CMK (cell line): ENCODE data around the gene INF2.

Experiments used
- DNase-seq: peaks from one replicate; pipeline ENCODE4 v3.0.0-alpha.2; 2010; ENCODE audit warnings: low read depth

Gene INF2

DNA sequence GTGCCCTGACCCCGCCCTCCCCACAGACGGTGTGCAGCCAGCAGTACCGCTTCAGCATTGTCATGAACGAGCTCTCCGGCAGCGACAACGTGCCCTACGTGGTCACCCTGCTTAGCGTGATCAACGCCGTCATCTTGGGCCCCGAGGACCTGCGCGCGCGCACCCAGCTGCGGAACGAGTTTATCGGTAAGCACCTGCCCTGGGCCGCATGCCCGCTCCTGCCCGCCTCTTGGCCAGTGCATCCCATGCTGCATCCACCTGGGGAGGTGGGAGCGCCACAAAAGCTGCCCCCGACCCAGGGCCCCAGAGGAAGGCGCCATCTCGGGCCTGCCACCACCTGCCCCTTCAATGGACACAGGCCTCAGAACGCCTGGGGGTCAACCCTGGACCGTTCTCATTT, 13.9 kb downstream of the INF2 start:
- DNase-seq: no peak

GRCh38 chr14:104704252-104704651, 14.8 kb downstream of the INF2 start:
- DNase-seq: no peak

- no peak for DNase-seq
Measured at GRCh38 chr14:104705340-104706047, 16.1 kb downstream of the INF2 start.

- no peak for DNase-seq
Measured at GRCh38 chr14:104706733-104707607, 17.6 kb downstream of the INF2 start.

DNA sequence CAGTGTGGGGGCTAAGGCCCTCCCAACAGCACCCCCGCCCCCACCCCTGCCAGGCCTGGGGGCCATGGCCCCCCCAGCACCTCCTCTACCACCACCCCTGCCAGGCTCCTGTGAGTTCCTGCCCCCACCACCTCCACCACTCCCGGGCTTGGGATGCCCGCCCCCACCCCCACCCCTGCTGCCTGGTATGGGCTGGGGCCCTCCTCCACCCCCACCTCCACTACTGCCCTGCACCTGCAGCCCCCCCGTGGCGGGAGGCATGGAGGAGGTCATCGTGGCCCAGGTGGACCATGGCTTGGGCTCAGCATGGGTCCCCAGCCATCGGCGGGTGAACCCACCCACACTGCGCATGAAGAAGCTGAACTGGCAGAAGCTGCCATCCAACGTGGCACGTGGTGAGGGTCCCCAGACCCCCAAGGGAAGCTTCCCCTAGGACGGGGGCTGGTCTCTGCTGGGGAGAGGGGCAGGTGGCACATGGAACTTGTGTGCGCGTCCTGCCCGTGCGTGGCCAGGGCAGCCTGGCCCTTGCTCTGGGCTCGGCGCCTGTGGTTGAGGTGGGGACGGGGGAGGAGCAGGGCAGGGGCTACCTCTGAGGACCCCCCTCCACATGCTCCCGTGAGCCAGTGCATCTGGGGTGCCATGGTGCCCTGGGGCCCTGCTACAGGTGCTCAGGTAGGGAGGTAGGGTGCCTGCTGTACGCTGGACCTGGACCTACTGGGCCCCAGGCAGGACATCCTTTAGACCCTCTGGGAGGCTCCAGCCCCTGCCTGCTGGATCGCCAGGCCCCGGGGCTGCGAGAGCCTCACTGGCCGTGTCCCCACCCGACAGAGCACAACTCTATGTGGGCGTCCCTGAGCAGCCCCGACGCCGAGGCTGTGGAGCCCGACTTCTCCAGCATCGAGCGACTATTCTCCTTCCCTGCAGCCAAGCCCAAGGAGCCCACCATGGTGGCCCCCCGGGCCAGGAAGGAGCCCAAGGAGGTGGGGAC, 18.5 kb downstream of the INF2 start:
- DNase-seq: no peak

DNA sequence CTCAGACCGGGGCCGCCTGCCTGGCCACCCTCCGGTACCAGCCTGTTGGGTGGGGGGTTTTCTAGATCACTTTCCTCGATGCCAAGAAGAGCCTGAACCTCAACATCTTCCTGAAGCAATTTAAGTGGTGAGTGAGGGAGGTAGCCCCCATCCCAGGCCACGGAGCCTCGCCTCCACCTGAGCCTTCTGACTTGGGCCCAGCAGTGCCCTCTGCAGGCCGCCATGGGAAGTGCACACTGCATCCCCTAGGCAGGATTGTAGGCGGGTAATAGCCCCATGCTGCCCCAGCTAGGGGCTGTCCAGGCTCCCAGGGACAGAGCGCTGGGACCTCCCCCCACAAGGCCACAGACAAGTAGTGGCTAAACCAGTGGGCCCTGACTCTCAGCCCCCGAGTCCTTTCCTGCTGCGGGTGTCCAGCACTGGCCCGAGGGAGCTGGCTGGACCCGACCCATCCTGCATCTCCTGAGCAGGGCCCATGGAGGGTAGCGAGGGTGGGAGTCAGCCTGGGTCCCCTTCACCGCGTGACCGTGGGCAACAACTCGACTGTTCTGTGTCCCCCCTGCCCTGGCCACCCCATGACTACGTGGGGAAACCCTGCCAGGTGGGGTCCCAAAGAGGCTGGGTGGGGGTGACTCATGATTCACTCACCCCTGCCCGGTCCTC, 19.3 kb downstream of the INF2 start:
- DNase-seq: no peak

GRCh38 chr14:104709387-104710039, 20.1 kb downstream of the INF2 start:
- DNase-seq: no peak

DNA sequence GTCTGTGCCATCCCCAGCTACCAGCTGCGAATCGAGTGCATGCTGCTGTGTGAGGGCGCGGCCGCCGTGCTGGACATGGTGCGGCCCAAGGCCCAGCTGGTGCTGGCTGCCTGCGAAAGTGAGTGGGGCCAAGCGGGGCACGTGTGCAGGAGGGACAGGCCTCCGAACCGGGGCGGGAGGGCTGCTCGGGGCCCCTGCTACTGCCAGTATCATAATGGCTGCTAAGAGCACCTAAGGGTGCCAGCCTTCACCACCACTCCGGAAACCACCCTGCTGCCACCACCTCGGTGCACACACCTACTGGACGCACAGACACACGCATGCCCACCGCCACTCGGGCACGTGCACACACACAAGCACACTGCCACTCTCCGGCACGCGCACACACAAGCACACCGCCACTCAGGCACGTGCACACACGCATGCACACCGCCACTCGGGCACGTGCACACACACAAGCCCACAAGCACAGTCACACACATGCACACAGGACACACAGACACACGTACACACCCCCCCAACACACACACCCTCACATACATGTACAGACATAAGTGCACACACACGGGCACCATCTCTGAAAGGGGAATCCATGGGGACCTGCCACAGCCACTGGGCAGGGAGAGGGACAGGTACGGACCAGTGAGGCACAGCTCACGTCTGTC, 20.8 kb downstream of the INF2 start:
- no peak for DNase-seq

DNA sequence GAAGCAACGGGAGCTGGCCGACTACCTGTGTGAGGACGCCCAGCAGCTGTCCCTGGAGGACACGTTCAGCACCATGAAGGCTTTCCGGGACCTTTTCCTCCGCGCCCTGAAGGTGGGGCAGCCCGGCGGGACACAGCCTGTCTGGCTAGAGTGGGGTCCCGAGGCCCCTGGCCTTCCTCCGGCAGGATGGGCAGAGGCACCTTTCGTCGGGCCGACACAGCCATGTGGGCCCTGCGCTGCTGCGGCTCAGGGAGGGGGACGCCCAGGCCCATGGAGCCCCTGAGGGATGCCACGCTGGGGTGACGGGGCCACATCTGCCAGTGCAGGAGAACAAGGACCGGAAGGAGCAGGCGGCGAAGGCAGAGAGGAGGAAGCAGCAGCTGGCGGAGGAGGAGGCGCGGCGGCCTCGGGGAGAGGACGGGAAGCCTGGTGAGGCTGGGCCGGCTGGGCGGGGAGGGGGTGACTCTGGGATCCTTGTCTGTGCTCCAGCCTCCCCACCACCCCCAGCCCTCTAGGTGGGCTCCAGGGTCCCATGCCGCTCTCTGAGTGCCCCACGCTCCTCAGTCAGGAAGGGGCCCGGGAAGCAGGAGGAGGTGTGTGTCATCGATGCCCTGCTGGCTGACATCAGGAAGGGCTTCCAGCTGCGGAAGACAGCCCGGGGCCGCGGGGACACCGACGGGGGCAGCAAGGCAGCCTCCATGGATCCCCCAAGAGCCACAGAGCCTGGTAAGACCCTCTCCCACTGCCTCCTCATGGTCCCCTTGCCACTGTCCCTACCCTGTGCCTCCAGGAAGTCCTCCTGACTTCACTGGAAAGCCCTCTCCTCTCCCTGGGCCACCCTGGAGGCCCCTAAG, 23.7 kb downstream of the INF2 start:
- DNase-seq: no peak

- no peak for DNase-seq
Measured at GRCh38 chr14:104714066-104714465, 24.6 kb downstream of the INF2 start.

DNA sequence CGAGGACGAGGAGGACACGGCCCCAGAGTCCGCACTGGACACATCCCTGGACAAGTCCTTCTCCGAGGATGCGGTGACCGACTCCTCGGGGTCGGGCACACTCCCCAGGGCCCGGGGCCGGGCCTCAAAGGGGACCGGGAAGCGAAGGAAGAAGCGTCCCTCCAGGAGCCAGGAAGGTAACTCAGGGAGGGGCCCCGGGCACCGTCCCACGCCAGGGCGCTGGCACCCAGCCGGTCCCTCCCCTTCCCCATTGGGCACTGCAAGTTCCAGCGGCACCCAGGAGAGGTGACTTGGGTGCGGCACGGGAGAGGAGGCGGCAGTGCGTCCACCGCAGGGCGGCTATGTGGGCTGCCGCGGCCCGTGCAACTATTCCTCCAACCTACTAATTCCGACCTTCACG, 25.3 kb downstream of the INF2 start:
- DNase-seq: no peak

- no peak for DNase-seq
Measured at GRCh38 chr14:104715416-104715815, 26.0 kb downstream of the INF2 start.

- no peak for DNase-seq
Measured at GRCh38 chr14:104715871-104716270, 26.5 kb downstream of the INF2 start.

- DNase-seq: no peak
Measured at GRCh38 chr14:104717137-104717536, 27.7 kb downstream of the INF2 start.

DNA sequence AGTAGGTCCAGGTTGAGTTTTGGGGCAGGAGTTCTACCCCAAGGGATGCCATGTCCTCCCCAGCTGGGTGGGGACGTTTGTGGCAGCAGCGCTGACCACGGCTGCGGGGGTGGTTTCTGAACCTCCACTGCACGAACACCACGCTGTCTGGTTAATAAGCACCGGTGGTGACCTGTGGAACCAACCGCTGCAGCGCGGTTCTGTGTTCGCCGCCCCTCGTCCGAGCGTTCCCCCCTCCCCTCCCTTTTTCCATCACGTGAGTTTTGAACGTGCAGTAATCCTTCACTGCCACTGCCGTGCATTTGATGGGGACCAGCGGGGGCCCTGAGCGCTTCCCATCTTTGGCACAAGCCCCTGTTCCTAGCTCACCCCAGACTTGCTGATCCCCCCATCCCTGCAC, 28.2 kb downstream of the INF2 start:
- DNase-seq: no peak

- DNase-seq: no peak
Measured at GRCh38 chr14:104718147-104718546, 28.7 kb downstream of the INF2 start.

- no peak for DNase-seq
Measured at GRCh38 chr14:104718871-104719270, 29.5 kb downstream of the INF2 start.

GRCh38 chr14:104719343-104719742, 29.9 kb downstream of the INF2 start:
- DNase-seq: no peak
